Measurements from ENCODE around the gene CHAD. TPM values are rescaled to one million over a fixed set of nuclear protein-coding genes. Genes with fewer than 3 reads are reported as not detected.

The CHAD gene
- total RNA-seq, 4 donors from 2014 or later, result not detected

DNA sequence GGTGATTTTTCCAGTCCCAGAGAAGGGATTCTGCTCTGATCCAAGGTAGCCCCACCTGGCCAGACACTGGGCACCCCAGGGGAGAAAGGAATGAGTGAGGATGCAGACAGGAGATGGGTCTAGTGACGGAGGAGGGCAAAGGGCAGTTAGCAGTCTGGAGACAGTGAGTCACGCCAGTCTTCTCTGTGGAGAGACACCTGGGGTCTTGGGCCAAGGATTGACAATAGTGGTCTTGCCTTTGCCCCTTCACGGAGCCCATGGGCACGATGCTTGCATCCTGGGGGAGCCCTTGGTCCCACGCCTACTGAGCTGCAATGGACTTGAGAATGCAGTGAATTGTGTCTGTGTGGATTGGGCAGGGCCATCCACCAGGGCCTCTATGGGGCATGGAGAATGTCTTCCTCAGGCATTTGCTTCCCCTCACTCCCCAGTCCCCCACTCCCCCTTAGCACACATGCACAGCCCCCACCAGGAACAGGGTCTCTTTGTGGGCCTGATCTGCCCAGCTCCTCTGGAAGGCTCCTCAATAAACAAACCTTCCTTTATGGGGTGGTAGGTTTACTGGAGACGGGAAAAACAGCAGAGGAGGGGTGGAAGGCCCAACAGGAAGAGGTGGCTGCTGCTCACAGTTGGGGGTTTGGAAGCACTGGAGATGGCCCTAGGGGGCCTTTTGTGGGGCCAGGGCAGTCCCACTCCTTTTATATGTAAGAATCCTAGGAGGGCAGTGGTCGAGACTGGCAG, 1.4 kb downstream of the CHAD start:
- DNase-seq (ENCODE audit: low spot score) (no peak), ATAC-seq (ENCODE audit: low FRiP score) (no peak)

DNA sequence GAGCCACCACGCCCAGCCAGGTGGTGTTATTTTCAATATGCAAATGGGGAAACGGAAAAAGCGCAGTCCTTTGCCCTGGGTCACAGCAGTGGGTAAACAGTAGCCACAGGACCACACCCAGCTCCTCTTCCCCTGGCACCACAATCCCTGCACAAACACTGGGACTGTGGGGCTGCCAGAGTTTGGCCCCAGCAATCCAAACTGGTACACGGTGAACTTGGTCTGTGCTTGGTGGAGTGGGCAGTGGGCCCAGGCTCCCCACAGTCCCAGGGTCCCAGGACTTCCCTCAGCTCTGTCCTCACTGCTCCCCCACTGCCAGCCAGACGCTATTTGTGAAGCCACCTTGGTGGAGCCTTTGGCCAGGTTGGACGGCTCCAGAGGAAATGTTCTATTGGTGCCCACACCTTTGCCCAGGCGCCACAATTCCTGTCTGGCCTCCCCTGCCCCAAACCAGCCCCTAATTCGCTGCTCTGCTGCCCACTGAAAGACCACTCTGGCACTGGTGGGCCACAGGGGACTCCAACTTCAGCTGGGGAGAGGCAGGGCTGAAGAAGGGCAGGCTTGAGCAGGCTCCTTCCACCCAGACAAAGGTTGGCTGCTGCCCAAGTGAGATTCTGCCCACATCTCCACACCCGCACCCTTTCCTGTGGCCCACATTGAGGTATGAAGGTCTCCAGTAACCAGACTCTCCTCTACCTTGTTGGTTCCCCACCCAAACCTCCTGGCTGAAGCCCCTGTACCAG, 2.1 kb downstream of the CHAD start:
- TF ChIP-seq CTCF (IDR thresholded peaks at IDR 0.05), result no peak

More for the DNA sequence above, 1.4 kb downstream of the CHAD start:
- no peak for TF ChIP-seq CTCF (IDR thresholded peaks at IDR 0.05)

DNA sequence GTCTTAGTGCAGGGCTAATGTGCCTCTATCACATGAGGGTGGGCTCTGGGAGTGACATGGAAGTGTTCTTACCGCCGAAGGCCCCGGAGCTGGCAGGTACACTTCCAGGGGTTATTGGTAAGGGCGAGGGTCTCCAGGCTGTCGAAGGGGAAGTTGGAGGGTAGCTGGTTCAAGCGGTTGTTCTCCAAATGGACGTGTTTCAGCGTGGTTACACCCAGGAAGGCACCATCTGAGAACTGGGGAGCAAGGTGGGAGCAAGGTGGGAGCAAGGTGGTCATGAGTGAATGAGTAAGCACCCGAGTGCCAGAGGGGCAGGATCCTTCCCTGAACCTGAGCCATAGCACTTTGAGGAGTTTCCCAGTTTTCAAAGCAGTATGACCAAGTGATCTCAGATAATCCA, 3.0 kb downstream of the CHAD start:
- DNase-seq (ENCODE audit: low spot score) (no peak), ATAC-seq (ENCODE audit: low FRiP score) (no peak)
- no peak for TF ChIP-seq CTCF (IDR thresholded peaks at IDR 0.05)

More for the DNA sequence above, 2.1 kb downstream of the CHAD start:
- ATAC-seq (ENCODE audit: low FRiP score) (no peak), DNase-seq (ENCODE audit: low spot score) (no peak)

DNA sequence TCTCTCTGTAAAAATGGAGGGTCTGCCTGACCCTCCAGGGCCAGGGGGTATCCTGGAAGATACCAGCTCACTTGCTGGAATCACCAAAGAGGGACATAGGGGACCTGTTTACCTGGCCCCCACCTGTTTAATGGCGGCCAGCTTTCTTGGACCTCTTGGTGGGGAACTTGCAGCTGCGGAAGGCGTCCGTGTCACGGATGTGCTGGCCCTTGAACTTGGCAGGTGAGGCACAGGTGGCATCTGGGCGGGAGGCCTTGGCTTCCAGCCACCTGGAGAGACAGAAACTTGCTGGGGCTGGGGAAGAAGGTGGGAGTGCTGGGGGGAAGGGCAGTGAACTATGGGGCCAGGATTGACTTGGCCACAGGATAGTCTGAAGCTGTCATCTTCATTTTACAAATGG, 3.5 kb downstream of the CHAD start:
- ATAC-seq (ENCODE audit: low FRiP score) (no peak), DNase-seq (ENCODE audit: low spot score) (no peak)
- no peak for TF ChIP-seq CTCF (IDR thresholded peaks at IDR 0.05)

- no peak for TF ChIP-seq CTCF (IDR thresholded peaks at IDR 0.05)
- no peak for DNase-seq (ENCODE audit: low spot score)
- no peak for ATAC-seq (ENCODE audit: low FRiP score)
These were observed 3.9 kb downstream of the CHAD start for GRCh38 chr17:50464736-50465135.

DNA sequence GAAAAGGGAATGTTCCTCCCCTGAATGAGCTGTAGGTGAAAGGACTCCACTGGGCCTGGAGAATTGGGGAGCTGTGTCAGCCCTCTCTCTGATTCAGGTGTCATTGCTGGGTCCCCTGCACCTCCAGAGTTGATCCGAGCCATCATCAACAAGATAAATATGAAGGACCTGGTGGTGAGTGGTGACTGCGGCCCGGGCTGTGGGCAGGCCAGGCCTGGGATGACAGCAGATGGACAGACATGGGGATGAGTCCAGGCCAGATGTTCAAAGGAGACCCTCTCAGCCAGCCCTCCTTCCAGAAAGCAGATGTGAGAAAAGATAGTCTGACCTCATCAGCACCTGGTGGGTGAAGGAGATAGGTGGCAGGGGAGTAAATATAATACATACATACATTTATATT, 4.6 kb downstream of the CHAD start:
- no peak for ATAC-seq (ENCODE audit: low FRiP score)
- DNase-seq (ENCODE audit: low spot score), result no peak
- TF ChIP-seq CTCF (IDR thresholded peaks at IDR 0.05), result no peak

DNA sequence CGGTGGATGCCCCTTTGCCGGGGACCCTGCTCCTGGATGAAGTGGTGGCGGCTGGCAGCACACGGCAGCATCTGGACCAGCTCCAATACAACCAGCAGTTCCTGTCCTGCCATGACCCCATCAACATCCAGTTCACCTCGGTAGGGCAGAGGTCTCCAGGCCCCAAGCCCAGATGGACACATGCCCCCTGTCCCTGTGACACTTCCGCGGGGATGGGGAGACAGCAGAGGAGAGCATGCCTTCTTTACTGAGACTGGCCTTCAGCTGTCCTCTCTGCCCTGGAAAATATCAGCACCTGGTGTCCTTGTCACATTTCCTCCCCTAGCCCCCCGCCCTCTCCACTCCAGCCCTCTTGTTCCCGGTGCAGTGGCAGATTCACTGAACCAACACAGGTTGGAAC, 6.2 kb downstream of the CHAD start:
- TF ChIP-seq CTCF (IDR thresholded peaks at IDR 0.05), result no peak
- no peak for DNase-seq (ENCODE audit: low spot score)
- ATAC-seq (ENCODE audit: low FRiP score), result no peak
